Measurements from ENCODE around the gene MYLIP. TPM values are rescaled to one million over a fixed set of nuclear protein-coding genes. Genes with fewer than 3 reads are reported as not detected.

The MYLIP gene
- total and polyA plus RNA-seq, 10 donors: 12.5 to 66.8 (median 42.6) TPM

DNA sequence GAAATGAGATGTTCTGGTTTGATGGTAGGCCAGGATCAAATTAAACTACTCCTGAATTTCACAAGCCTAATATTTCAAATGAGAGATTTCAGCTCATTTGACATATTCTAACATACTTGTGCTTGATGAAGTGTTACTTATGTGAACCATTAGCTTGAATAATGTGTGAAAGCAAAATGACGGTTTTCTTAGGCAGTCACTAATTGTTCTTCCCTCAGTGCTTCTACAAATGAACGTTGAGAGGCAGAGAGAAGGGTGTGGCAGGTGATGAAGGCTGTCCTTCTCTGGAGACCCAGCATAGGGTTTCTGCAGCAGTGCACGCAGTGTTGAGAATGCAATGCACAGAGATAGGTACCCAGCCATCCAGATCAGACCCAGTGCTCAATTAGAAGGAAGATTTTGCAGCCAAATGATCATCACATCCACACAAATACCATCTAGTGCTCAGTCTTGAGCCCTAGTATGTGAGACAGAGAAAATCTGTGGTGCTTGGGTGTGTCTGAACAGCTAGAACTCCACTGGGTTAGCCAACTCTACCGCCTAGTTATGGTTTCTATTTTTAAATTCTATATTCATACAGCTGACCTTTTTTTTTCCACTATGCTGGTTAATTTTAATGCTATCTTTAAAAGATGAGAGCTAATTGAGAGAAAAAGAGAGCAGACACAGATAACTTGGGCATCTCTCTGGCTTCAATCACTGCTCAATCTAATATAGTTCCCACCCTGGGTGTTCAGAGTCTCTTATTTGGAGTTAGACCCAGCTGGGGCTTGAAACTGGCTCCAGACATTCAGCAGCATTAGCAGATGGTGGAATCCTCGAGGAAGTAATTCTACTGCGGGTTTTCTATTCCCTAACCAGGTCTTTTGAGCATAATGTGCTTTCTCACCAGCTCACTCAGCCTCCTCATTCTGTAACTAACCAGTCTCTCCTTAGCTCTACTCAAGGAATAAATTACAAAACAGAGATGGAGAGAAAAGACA lies 4.4 kb upstream of the MYLIP start:
- Histone ChIP-seq H3K4me3 (no peak overlapping the region), H3K9me3 (no peaks in the 10 kb centered on the region), H3K27ac (no peak overlapping the region), H3K4me1 (peaks cover 0 to 11% (median 4%) of the 10 kb centered on the region in 6 donors), H3K27me3 (replicated peaks in 1 of 7) (no peaks in the 10 kb centered on the region), H3K36me3 (no peaks in the 10 kb centered on the region)
- TF ChIP-seq, protein P1, sequence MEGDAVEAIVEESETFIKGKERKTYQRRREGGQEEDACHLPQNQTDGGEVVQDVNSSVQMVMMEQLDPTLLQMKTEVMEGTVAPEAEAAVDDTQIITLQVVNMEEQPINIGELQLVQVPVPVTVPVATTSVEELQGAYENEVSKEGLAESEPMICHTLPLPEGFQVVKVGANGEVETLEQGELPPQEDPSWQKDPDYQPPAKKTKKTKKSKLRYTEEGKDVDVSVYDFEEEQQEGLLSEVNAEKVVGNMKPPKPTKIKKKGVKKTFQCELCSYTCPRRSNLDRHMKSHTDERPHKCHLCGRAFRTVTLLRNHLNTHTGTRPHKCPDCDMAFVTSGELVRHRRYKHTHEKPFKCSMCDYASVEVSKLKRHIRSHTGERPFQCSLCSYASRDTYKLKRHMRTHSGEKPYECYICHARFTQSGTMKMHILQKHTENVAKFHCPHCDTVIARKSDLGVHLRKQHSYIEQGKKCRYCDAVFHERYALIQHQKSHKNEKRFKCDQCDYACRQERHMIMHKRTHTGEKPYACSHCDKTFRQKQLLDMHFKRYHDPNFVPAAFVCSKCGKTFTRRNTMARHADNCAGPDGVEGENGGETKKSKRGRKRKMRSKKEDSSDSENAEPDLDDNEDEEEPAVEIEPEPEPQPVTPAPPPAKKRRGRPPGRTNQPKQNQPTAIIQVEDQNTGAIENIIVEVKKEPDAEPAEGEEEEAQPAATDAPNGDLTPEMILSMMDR (IDR thresholded peaks at IDR 0.05 in 8 of 11, conservative IDR thresholded peaks at IDR 0.05 in 3 of 11): no peak
- TF ChIP-seq POLR2A (IDR thresholded peaks at IDR 0.05) (no peak), POLR2AphosphoS5 (IDR thresholded peaks at IDR 0.05) (no peak)
- intact Hi-C loops (cut with DNase I; ENCODE audit: low total_unique reads): loop anchor here (10.0 kb wide), 1 partner anchor 60 kb away; no protein-coding TSS in a partner anchor
- 66 to 83% (median 72%) methylated on average over 6 of the region's 6 CpGs for WGBS, 5 donors
- DNase-seq: no peak

GRCh38 chr6:16126056-16126455 lies 2.8 kb upstream of the MYLIP start:
- no peak overlapping the region for H3K4me3 ChIP-seq
- intact Hi-C loops (cut with DNase I; ENCODE audit: low total_unique reads): loop anchor here (10.0 kb wide), 1 partner anchor 59 kb away; no protein-coding TSS in a partner anchor
- peaks cover under 1 to 27% (median 8%) of the 10 kb centered on the region in 6 donors for H3K4me1 ChIP-seq
- TF ChIP-seq, protein P1 (IDR thresholded peaks at IDR 0.05 in 8 of 11, conservative IDR thresholded peaks at IDR 0.05 in 3 of 11): no peak
- TF ChIP-seq POLR2AphosphoS5 (IDR thresholded peaks at IDR 0.05): no peak
- TF ChIP-seq POLR2A (IDR thresholded peaks at IDR 0.05): no peak
- H3K36me3 ChIP-seq: no peaks in the 10 kb centered on the region
- DNase-seq: no peak
- no peak overlapping the region for H3K27ac ChIP-seq
- no peaks in the 10 kb centered on the region for H3K27me3 ChIP-seq (replicated peaks in 1 of 7)
- 91 to 96% (median 92%) methylated on average over 3 of the region's 3 CpGs for WGBS, 5 donors
- no peaks in the 10 kb centered on the region for H3K9me3 ChIP-seq

GRCh38 chr6:16126861-16127260 lies 2.0 kb upstream of the MYLIP start:
- Histone ChIP-seq H3K36me3 (peaks cover 0 to 8% (median 0%) of the 10 kb centered on the region in 6 donors), H3K4me3 (no peak overlapping the region), H3K4me1 (peaks cover 8 to 35% (median 16%) of the 10 kb centered on the region in 6 donors), H3K27me3 (replicated peaks in 1 of 7) (no peaks in the 10 kb centered on the region), H3K9me3 (no peaks in the 10 kb centered on the region), H3K27ac (no peak overlapping the region)
- TF ChIP-seq, protein P1 (IDR thresholded peaks at IDR 0.05 in 8 of 11, conservative IDR thresholded peaks at IDR 0.05 in 3 of 11): no peak
- TF ChIP-seq POLR2A (IDR thresholded peaks at IDR 0.05) (no peak), POLR2AphosphoS5 (IDR thresholded peaks at IDR 0.05) (no peak)
- 84 to 91% (median 88%) methylated on average over 5 of the region's 5 CpGs for WGBS, 5 donors
- no peak for DNase-seq
- intact Hi-C loops (cut with DNase I; ENCODE audit: low total_unique reads): loop anchor here (10.0 kb wide), 1 partner anchor 58 kb away; no protein-coding TSS in a partner anchor

DNA sequence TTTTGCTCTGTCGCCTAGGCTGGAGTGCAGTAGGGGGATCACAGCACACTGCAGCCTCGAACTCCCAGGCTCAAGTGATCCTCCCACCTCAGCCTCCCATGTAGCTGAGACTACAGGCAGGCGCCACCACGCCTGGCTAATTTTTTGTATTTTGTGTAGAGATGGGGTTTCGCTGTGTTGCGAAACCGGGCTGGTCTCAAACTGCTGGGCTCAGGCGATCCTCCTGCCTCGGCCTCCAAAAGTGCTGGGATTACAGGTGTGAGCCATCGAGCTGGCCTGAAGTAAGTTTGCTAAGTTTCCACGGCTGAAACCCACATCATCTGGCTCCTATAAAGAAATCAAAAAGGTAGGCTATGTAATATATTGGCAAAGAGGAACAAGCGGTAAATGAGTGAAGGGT lies 1.4 kb upstream of the MYLIP start:
- intact Hi-C loops (cut with DNase I; ENCODE audit: low total_unique reads): loop anchor here (10.0 kb wide), 1 partner anchor 57 kb away; no protein-coding TSS in a partner anchor

More for the DNA sequence above, 1.4 kb upstream of the MYLIP start:
- TF ChIP-seq POLR2A (IDR thresholded peaks at IDR 0.05) (no peak), POLR2AphosphoS5 (IDR thresholded peaks at IDR 0.05) (no peak)
- TF ChIP-seq, protein P1 (IDR thresholded peaks at IDR 0.05 in 8 of 11, conservative IDR thresholded peaks at IDR 0.05 in 3 of 11): no peak
- no peaks in the 10 kb centered on the region for H3K27me3 ChIP-seq (replicated peaks in 1 of 7)
- H3K9me3 ChIP-seq: no peaks in the 10 kb centered on the region
- H3K27ac ChIP-seq: no peak overlapping the region
- H3K4me3 ChIP-seq: no peak overlapping the region
- H3K4me1 ChIP-seq: peaks cover 15 to 41% (median 22%) of the 10 kb centered on the region in 6 donors
- DNase-seq: no peak
- 91 to 98% (median 95%) methylated on average over 12 of the region's 12 CpGs for WGBS, 5 donors
- H3K36me3 ChIP-seq: peaks cover 0 to 14% (median 0%) of the 10 kb centered on the region in 6 donors
